Progenitor cell of endocrine pancreas (in vitro differentiated cells): Measurements from ENCODE around the gene UGT2A2. TPM values are rescaled to one million over a fixed set of nuclear protein-coding genes. Genes with fewer than 3 reads are reported as not detected.
"Not testable (repeated sequence)": the region's sequence is repeated elsewhere in the genome, so short reads cannot be mapped to it uniquely, and the experiment has no call there.

Source experiments
- DNase-seq: peaks from one replicate; pipeline ENCODE4 v3.0.0; 2021; ENCODE audit warnings: low spot score; ENCODE audit not compliant: unreplicated experiment
- H3K27ac Mint-ChIP-seq: 2 replicates; pipeline ENCODE4 v1.8.0; 2021; ENCODE audit warnings: mild to moderate bottlenecking, moderate library complexity, mixed read lengths
- H3K27me3 Mint-ChIP-seq: 2 replicates; pipeline ENCODE4 v1.8.0; 2021; ENCODE audit warnings: mixed read lengths
- H3K36me3 Mint-ChIP-seq: 2 replicates; pipeline ENCODE4 v1.8.0; 2022; ENCODE audit warnings: mixed read lengths; ENCODE audit not compliant: insufficient read depth
- H3K4me1 Mint-ChIP-seq: 2 replicates; pipeline ENCODE4 v1.8.0; 2021; ENCODE audit warnings: low read depth, mixed read lengths
- H3K4me3 Mint-ChIP-seq: 2 replicates; pipeline ENCODE4 v1.8.0; 2021; ENCODE audit warnings: low read depth, mild to moderate bottlenecking, moderate library complexity, mixed read lengths
- H3K9me3 Mint-ChIP-seq: 2 replicates; pipeline ENCODE4 v1.8.0; 2021; ENCODE audit warnings: low read depth, mixed read lengths
- CTCF ChIP-seq: fragments of 200-600 bp; sonication (generic); IDR thresholded peaks from one replicate; pipeline ENCODE4 v1.5.0; 2021; ENCODE audit warnings: antibody characterized with exemption, mild to moderate bottlenecking; ENCODE audit not compliant: unreplicated experiment
- long read RNA-seq: library from polyadenylated mRNA; unstranded; transcript quantifications from one replicate; pipeline ENCODE4 v2.0.0, GENCODE V29; 2020
- total RNA-seq: library from RNA; stranded (reverse); gene quantifications from 2 replicates; pipeline ENCODE4 v1.2.1, GENCODE V29; 2021

Gene UGT2A2
- total RNA-seq, result not detected in 2 replicates
- long read RNA-seq, result 0 reads

DNA sequence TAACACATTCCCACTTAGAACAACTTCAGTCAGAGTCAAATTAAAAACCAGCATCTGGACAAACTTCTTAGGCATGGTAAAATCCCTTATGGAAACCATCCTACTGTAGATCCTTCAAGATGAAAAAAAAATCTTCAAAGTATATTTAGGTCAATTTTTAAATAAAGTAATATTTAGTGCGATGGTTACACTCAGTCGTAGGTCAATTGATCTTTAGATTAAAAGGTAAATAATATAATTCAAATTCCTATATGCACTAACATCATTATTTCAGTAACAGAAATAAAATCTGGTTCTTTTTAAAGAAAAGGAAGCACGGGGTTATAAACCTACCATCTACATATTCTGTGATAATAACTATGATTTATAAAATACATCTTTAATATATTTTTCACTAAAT is at the start of gene UGT2A2:
Gene UGT2A2 (minus strand): TSS at position 101 of the 400 bp plus-strand sequence. CDS start 2 bp downstream, at position 99.
- Mint-ChIP-seq H3K36me3 (no peaks in the 10 kb centered on the region), H3K4me1 (peaks cover 7% of the 10 kb centered on the region), H3K9me3 (peaks cover 7% of the 10 kb centered on the region), H3K4me3 (no peak within 1 kb of the TSS), H3K27me3 (no peaks in the 10 kb centered on the region), H3K27ac (no peak within 1 kb of the TSS)
- DNase-seq, result no peak
- TF ChIP-seq CTCF, result no peak

GRCh38 chr4:69684804-69685203 is 45.4 kb upstream of the UGT2A2 start:
- TF ChIP-seq CTCF, result no peak
- Mint-ChIP-seq H3K27me3 (no peaks in the 10 kb centered on the region), H3K4me3 (no peak overlapping the region), H3K4me1 (peaks cover 8% of the 10 kb centered on the region), H3K9me3 (no peaks in the 10 kb centered on the region), H3K27ac (no peak overlapping the region), H3K36me3 (no peaks in the 10 kb centered on the region)
- no peak for DNase-seq

GRCh38 chr4:69668680-69669079 is 29.2 kb upstream of the UGT2A2 start:
- Mint-ChIP-seq H3K4me3 (no peak overlapping the region), H3K36me3 (peaks cover under 1% of the 10 kb centered on the region), H3K9me3 (peaks cover 9% of the 10 kb centered on the region), H3K27ac (no peak overlapping the region), H3K27me3 (no peaks in the 10 kb centered on the region), H3K4me1 (no peaks in the 10 kb centered on the region)
- TF ChIP-seq CTCF, result no peak
- DNase-seq, result no peak

DNA sequence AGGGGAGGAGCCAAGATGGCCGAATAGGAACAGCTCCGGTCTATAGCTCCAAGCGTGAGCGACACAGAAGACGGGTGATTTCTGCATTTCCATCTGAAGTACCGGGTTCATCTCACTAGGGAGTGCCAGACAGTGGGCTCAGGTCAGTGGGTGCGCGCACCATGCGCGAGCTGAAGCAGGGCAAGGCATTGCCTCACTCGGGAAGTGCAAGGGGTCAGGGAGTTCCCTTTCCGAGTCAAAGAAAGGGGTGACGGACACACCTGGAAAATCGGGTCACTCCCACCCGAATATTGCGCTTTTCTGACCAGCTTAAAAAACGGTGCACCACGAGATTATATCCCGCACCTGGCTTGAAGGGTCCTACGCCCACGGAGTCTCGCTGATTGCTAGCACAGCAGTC is 24.6 kb upstream of the UGT2A2 start:
- peaks cover 21% of the 10 kb centered on the region for H3K9me3 Mint-ChIP-seq
- H3K36me3 Mint-ChIP-seq, H3K27ac Mint-ChIP-seq, DNase-seq, H3K4me1 Mint-ChIP-seq, H3K27me3 Mint-ChIP-seq: not testable (repeated sequence)
- H3K4me3 Mint-ChIP-seq, result peak overlapping the region; percentile 44

- peaks cover 26% of the 10 kb centered on the region for H3K9me3 Mint-ChIP-seq
- not testable (repeated sequence) for H3K4me1 Mint-ChIP-seq, DNase-seq, H3K27ac Mint-ChIP-seq, H3K4me3 Mint-ChIP-seq, H3K27me3 Mint-ChIP-seq, H3K36me3 Mint-ChIP-seq
Measured at GRCh38 chr4:69661130-69661803, 21.8 kb upstream of the UGT2A2 start.

GRCh38 chr4:69658133-69658532 is 18.7 kb upstream of the UGT2A2 start:
- no peaks in the 10 kb centered on the region for H3K36me3 Mint-ChIP-seq

More at GRCh38 chr4:69658133-69658532, 18.7 kb upstream of the UGT2A2 start:
- DNase-seq, result no peak
- Mint-ChIP-seq H3K9me3 (peaks cover 19% of the 10 kb centered on the region), H3K27me3 (no peaks in the 10 kb centered on the region), H3K4me1 (peaks cover 1% of the 10 kb centered on the region), H3K4me3 (no peak overlapping the region), H3K27ac (no peak overlapping the region)
- TF ChIP-seq CTCF, result no peak
